ENCODE measurements around the gene ALG14.
"Not testable (repeated sequence)": the region's sequence is repeated elsewhere in the genome, so short reads cannot be mapped to it uniquely, and the experiment has no call there.

Gene ALG14

DNA sequence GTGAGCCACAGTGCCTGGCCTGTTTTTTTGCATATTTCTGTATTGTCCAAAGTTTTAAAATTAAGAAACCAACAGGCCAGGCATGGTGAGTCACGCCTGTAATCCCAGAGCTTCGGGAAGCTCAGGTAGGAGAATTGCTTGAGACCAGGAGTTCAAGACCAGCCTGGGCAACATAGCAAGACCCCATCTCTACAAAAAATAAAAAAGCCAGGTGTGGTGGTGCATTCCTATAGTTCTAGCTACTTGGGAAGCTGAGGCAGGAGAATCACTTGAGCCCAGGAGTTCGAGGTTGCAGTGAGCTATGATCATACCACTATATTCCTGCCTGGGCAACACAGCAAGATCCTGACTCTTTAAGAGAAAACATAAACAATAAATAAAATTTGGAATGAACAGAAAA, 25.1 kb downstream of the ALG14 start:
- not testable (repeated sequence) for DNase-seq; H3K27me3 ChIP-seq (replicated peaks; ENCODE audit: control insufficient read depth, insufficient read depth, low read length, poor library complexity, severe bottlenecking); H3K4me3 ChIP-seq (ENCODE audit: insufficient read depth, low read depth, low read length, poor library complexity, severe bottlenecking); H3K4me1 ChIP-seq (ENCODE audit: control insufficient read depth, insufficient read depth, low read length, poor library complexity, severe bottlenecking); H3K9me3 ChIP-seq (ENCODE audit: control insufficient read depth, low read length); H3K27ac ChIP-seq (ENCODE audit: insufficient read depth, low read length, poor library complexity, severe bottlenecking); H3K36me3 ChIP-seq (ENCODE audit: control insufficient read depth, insufficient read depth, low read length)

DNA sequence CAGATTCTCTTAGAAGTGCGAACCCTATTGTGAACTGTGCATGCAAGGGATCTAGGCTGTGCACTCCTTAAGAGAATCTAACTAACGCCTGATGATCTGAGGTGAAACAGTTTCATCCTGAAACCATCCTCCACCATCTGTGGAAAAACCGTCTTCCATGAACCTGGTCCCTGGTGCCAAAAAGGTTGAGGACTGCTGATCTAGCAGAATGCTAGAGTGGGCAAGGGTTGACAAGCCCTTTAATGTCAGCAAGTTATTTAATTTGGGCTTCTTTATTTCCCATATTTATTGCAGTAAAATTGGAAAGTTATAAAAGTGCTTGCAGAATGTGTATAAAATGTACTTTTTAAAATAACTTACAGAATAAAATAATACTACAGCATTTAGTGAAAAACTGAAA, 26.4 kb downstream of the ALG14 start:
- Histone ChIP-seq H3K9me3 (ENCODE audit: control insufficient read depth, low read length) (no peaks in the 10 kb centered on the region), H3K4me1 (ENCODE audit: control insufficient read depth, insufficient read depth, low read length, poor library complexity, severe bottlenecking) (no peaks in the 10 kb centered on the region), H3K36me3 (ENCODE audit: control insufficient read depth, insufficient read depth, low read length) (no peaks in the 10 kb centered on the region), H3K27ac (ENCODE audit: insufficient read depth, low read length, poor library complexity, severe bottlenecking) (no peak overlapping the region), H3K4me3 (ENCODE audit: insufficient read depth, low read depth, low read length, poor library complexity, severe bottlenecking) (no peak overlapping the region), H3K27me3 (replicated peaks; ENCODE audit: control insufficient read depth, insufficient read depth, low read length, poor library complexity, severe bottlenecking) (no peaks in the 10 kb centered on the region)
- DNase-seq, result no peak

DNA sequence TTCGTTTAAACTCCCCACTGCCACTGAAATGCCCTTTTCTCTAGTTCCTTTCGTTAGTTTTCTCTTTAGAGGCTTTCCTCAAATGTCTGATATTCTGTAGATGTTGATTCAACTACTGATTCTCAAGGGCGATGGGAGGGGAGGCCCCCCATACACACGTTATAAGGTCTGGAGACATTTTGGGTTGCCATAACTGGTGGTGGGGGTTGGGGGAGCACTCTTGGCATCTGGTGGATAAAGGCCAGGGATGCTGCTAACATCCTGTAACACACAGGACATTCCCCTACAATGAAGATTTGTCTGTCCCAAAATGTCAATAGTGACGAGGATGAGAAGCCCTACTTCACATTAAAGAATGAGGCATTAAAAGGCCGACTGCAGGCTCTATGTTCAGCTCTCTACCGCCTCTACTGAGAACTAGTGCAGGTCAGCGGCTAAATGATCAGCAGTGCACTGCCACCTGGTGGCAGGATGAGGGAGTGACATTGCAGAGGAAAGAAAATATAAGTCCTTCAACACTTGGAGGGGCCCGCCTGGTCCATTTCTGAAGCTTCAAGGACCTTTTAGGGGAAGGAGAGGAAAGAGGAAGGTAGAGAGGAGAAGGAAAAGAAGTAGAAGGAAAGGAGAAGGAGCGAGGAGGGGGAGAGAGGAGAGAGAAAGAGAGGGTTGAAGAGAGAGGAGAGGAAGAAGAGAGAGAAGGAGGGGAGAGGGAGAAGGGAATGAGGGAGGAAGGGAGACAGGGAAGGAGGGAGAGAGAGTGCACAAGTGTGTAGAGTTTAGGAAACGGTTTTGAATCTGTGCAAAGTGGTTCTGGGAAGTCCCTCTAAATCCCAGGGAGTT, 29.4 kb downstream of the ALG14 start:
- Histone ChIP-seq H3K36me3 (ENCODE audit: control insufficient read depth, insufficient read depth, low read length) (no peaks in the 10 kb centered on the region), H3K27me3 (replicated peaks; ENCODE audit: control insufficient read depth, insufficient read depth, low read length, poor library complexity, severe bottlenecking) (no peaks in the 10 kb centered on the region), H3K27ac (ENCODE audit: insufficient read depth, low read length, poor library complexity, severe bottlenecking) (no peak overlapping the region), H3K9me3 (ENCODE audit: control insufficient read depth, low read length) (no peaks in the 10 kb centered on the region), H3K4me1 (ENCODE audit: control insufficient read depth, insufficient read depth, low read length, poor library complexity, severe bottlenecking) (no peaks in the 10 kb centered on the region), H3K4me3 (ENCODE audit: insufficient read depth, low read depth, low read length, poor library complexity, severe bottlenecking) (no peak overlapping the region)
- peak; percentile 50 to 62 (median 52) for DNase-seq

DNA sequence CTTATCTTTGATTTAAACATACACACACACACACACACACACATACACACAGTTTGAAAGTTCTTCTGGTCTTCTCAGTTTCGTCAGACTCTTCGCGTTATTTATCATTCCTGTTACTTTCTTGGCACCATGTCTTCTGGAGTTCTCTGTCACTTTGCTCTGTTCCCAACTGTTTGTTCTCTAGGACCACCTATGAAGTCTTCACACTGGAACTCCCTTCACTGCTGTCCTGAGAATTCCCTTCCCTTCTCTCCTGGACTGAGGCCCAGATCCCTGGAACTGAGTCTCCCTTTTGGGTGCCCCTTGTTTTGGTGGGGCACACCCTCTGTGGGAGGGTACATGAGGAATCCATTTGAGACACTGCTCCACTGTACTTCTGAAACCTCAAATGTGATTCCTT, 30.5 kb downstream of the ALG14 start:
- Histone ChIP-seq H3K9me3 (ENCODE audit: control insufficient read depth, low read length) (no peaks in the 10 kb centered on the region), H3K27me3 (replicated peaks; ENCODE audit: control insufficient read depth, insufficient read depth, low read length, poor library complexity, severe bottlenecking) (no peaks in the 10 kb centered on the region), H3K4me3 (ENCODE audit: insufficient read depth, low read depth, low read length, poor library complexity, severe bottlenecking) (no peak overlapping the region), H3K4me1 (ENCODE audit: control insufficient read depth, insufficient read depth, low read length, poor library complexity, severe bottlenecking) (no peaks in the 10 kb centered on the region), H3K27ac (ENCODE audit: insufficient read depth, low read length, poor library complexity, severe bottlenecking) (no peak overlapping the region), H3K36me3 (ENCODE audit: control insufficient read depth, insufficient read depth, low read length) (no peaks in the 10 kb centered on the region)
- no peak for DNase-seq

GRCh38 chr1:95041491-95042165, 31.1 kb downstream of the ALG14 start:
- no peak for DNase-seq
- H3K4me1 ChIP-seq (ENCODE audit: control insufficient read depth, insufficient read depth, low read length, poor library complexity, severe bottlenecking), result no peaks in the 10 kb centered on the region

DNA sequence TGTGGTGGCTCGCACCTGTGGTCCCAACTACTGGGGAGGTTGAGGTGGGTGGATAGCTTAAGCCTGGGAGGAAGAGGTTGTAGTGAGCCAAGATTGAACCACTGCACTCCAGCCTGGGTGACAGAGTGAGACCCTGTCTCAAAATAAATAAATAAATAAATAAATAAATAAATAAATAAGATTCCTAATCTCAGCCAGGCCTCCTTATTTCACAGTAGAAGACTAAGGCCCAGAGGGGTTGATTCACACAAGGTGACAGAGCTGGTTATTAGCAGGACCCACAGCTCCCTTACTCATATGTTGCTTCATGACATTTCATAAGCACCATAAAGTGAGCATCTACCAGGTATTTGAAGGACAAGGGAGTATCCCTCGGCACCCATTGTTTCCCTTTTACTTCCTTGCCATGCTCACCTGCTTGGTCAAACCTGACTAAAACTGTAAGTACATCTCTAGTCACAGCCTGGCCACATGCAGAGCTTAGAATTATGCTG, 32.7 kb downstream of the ALG14 start:
- H3K27me3 ChIP-seq (replicated peaks; ENCODE audit: control insufficient read depth, insufficient read depth, low read length, poor library complexity, severe bottlenecking), result no peaks in the 10 kb centered on the region
- H3K9me3 ChIP-seq (ENCODE audit: control insufficient read depth, low read length), result no peaks in the 10 kb centered on the region
- no peak overlapping the region for H3K4me3 ChIP-seq (ENCODE audit: insufficient read depth, low read depth, low read length, poor library complexity, severe bottlenecking)
- no peak for DNase-seq
- no peak overlapping the region for H3K27ac ChIP-seq (ENCODE audit: insufficient read depth, low read length, poor library complexity, severe bottlenecking)
- H3K4me1 ChIP-seq (ENCODE audit: control insufficient read depth, insufficient read depth, low read length, poor library complexity, severe bottlenecking), result no peaks in the 10 kb centered on the region
- H3K36me3 ChIP-seq (ENCODE audit: control insufficient read depth, insufficient read depth, low read length), result no peaks in the 10 kb centered on the region

More at GRCh38 chr1:95041491-95042165, 31.1 kb downstream of the ALG14 start:
- Histone ChIP-seq H3K27me3 (replicated peaks; ENCODE audit: control insufficient read depth, insufficient read depth, low read length, poor library complexity, severe bottlenecking) (no peaks in the 10 kb centered on the region), H3K9me3 (ENCODE audit: control insufficient read depth, low read length) (no peaks in the 10 kb centered on the region), H3K27ac (ENCODE audit: insufficient read depth, low read length, poor library complexity, severe bottlenecking) (no peak overlapping the region), H3K36me3 (ENCODE audit: control insufficient read depth, insufficient read depth, low read length) (no peaks in the 10 kb centered on the region), H3K4me3 (ENCODE audit: insufficient read depth, low read depth, low read length, poor library complexity, severe bottlenecking) (no peak overlapping the region)

DNA sequence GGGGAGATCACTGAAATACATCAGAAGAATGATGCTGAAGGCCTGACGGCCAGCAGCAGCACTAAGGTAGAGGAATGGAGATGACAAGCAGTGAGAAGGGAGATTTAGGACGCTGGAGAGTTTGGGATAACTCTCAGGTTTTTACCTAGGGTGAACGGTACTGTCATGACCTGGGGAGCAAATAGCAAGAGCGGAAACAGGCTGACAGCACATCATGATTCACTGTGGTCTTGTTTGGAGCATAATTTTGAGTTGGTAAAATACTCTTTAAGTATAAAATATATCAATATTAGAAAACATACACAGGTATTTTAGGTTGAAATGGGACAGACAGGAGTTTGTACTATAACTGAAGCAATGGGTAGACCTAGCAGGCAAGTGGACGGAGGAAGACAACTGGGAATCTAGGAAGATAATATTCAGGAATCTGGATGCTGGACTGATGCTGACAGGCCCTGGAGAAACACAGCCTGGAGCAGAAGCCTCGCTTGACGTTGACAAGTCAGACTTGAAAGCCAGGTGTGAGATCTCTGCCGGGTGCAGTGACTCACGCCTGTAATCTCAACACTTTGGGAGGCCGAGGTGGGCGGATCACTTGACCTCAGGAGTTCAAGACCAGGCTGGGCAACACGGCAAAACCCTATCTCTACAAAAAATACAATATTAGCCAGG, 33.3 kb downstream of the ALG14 start:
- no peaks in the 10 kb centered on the region for H3K36me3 ChIP-seq (ENCODE audit: control insufficient read depth, insufficient read depth, low read length)
- H3K9me3 ChIP-seq (ENCODE audit: control insufficient read depth, low read length), result no peaks in the 10 kb centered on the region
- no peak for DNase-seq
- H3K27me3 ChIP-seq (replicated peaks; ENCODE audit: control insufficient read depth, insufficient read depth, low read length, poor library complexity, severe bottlenecking), result no peaks in the 10 kb centered on the region
- H3K4me1 ChIP-seq (ENCODE audit: control insufficient read depth, insufficient read depth, low read length, poor library complexity, severe bottlenecking), result no peaks in the 10 kb centered on the region
- no peak overlapping the region for H3K4me3 ChIP-seq (ENCODE audit: insufficient read depth, low read depth, low read length, poor library complexity, severe bottlenecking)
- no peak overlapping the region for H3K27ac ChIP-seq (ENCODE audit: insufficient read depth, low read length, poor library complexity, severe bottlenecking)

GRCh38 chr1:95035536-95035935, 37.2 kb downstream of the ALG14 start:
- Histone ChIP-seq H3K4me1 (ENCODE audit: control insufficient read depth, insufficient read depth, low read length, poor library complexity, severe bottlenecking) (no peaks in the 10 kb centered on the region), H3K4me3 (ENCODE audit: insufficient read depth, low read depth, low read length, poor library complexity, severe bottlenecking) (no peak overlapping the region), H3K27ac (ENCODE audit: insufficient read depth, low read length, poor library complexity, severe bottlenecking) (no peak overlapping the region), H3K36me3 (ENCODE audit: control insufficient read depth, insufficient read depth, low read length) (no peaks in the 10 kb centered on the region), H3K9me3 (ENCODE audit: control insufficient read depth, low read length) (no peaks in the 10 kb centered on the region), H3K27me3 (replicated peaks; ENCODE audit: control insufficient read depth, insufficient read depth, low read length, poor library complexity, severe bottlenecking) (no peaks in the 10 kb centered on the region)
- DNase-seq, result no peak

- Histone ChIP-seq H3K27ac (ENCODE audit: insufficient read depth, low read length, poor library complexity, severe bottlenecking) (no peak overlapping the region), H3K27me3 (replicated peaks; ENCODE audit: control insufficient read depth, insufficient read depth, low read length, poor library complexity, severe bottlenecking) (no peaks in the 10 kb centered on the region), H3K36me3 (ENCODE audit: control insufficient read depth, insufficient read depth, low read length) (no peaks in the 10 kb centered on the region), H3K4me1 (ENCODE audit: control insufficient read depth, insufficient read depth, low read length, poor library complexity, severe bottlenecking) (no peaks in the 10 kb centered on the region), H3K9me3 (ENCODE audit: control insufficient read depth, low read length) (no peaks in the 10 kb centered on the region), H3K4me3 (ENCODE audit: insufficient read depth, low read depth, low read length, poor library complexity, severe bottlenecking) (no peak overlapping the region)
- DNase-seq, result no peak
Observed at GRCh38 chr1:95034506-95034905, 38.2 kb downstream of the ALG14 start.

DNA sequence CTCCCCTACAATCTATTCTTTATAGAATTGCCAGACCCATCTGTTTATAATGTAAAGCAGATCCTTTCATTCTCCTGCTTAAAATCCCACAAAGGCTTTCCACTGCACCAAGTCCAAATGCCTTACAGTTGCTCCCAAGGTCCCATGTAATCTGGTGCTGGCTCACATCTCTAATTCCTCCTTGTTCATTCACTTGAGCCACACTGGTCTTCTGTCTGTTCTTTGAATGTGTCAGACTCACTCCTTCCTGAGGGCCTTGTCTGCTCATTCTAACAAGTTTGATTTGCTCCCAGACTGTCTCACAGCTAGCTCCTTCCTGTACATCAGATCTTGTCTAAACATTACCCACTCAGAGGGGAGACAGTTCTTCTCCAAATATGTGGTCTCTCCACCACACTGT, 38.9 kb downstream of the ALG14 start:
- H3K9me3 ChIP-seq (ENCODE audit: control insufficient read depth, low read length), result no peaks in the 10 kb centered on the region
- no peak overlapping the region for H3K4me3 ChIP-seq (ENCODE audit: insufficient read depth, low read depth, low read length, poor library complexity, severe bottlenecking)
- no peak overlapping the region for H3K27ac ChIP-seq (ENCODE audit: insufficient read depth, low read length, poor library complexity, severe bottlenecking)
- DNase-seq, result no peak
- no peaks in the 10 kb centered on the region for H3K27me3 ChIP-seq (replicated peaks; ENCODE audit: control insufficient read depth, insufficient read depth, low read length, poor library complexity, severe bottlenecking)
- H3K36me3 ChIP-seq (ENCODE audit: control insufficient read depth, insufficient read depth, low read length), result no peaks in the 10 kb centered on the region
- no peaks in the 10 kb centered on the region for H3K4me1 ChIP-seq (ENCODE audit: control insufficient read depth, insufficient read depth, low read length, poor library complexity, severe bottlenecking)
